K562 (cell line): ENCODE data around the gene TRPV6. TPM values are rescaled to one million over a fixed set of nuclear protein-coding genes. Genes with fewer than 3 reads are reported as not detected.

Experiments used
- ATAC-seq: fragments of 200-7000 bp; cut with Tn5 transposase; 3 replicates; pipeline ENCODE4 v1.9.1; 2020; ENCODE audit warnings: moderate library complexity
- BruUV-seq: library from RNA; stranded (reverse); fragments of 400-500 nt; replicated peaks from 2 replicates; lab custom pipeline; 2021; lab: Mats Ljungman, UMichigan
- CTCF ChIA-PET: fragments of 300-600 bp; formaldehyde crosslinking; extraction: SDS; loops from one replicate; lab custom pipeline; 2021; ENCODE audit warnings: low intra/inter-chr PET ratio; lab: Yijun Ruan, JAX
- POLR2A ChIA-PET: fragments of 300-600, 350-650 bp; sonication (Branson Sonifier 250); formaldehyde crosslinking; extraction: SDS; loops from one replicate; lab custom pipeline; 2021; ENCODE audit warnings: antibody characterized with exemption, inconsistent platforms; lab: Yijun Ruan, JAX
- DNase-seq, 4 experiments: peaks; one replicate each; pipeline versions ENCODE4 v3.0.0 to v3.0.0-alpha.2; 2011 to 2018; ENCODE audit warnings: low spot score in 3 of 4, mixed read lengths in 3 of 4; ENCODE audit errors: extremely low read depth in 1 of 4
- FAIRE-seq: peaks from 2 replicates; lab custom pipeline; 2011; peaks lifted over from hg19 to GRCh38; lab: Jason Lieb, UNC
- H2AFZ ChIP-seq: 2 replicates; pipeline ENCODE4 v1.6.0; 2011; ENCODE audit warnings: low read depth, low read length, control low read depth, inconsistent platforms
- H3K27ac ChIP-seq: fragments of 200-600 bp; 3 replicates; pipeline ENCODE4 v1.8.0; 2011; ENCODE audit warnings: low read depth, mild to moderate bottlenecking, control low read depth, inconsistent platforms, low read length, moderate library complexity, mixed read lengths; ENCODE audit errors: extremely low read depth
- H3K27me3 ChIP-seq, 2 experiments: fragments of 300-600 bp in 1 of 2; 2 replicates in 1 of 2; 3 replicates in 1 of 2; pipeline versions ENCODE4 v1.6.0 to v1.8.0; 2011; ENCODE audit warnings: inconsistent platforms in 2 of 2, low read length in 2 of 2, mild to moderate bottlenecking in 1 of 2, mixed read lengths in 1 of 2, moderate library complexity in 1 of 2; ENCODE audit not compliant: control insufficient read depth in 2 of 2, insufficient read depth in 2 of 2
- H3K36me3 ChIP-seq: fragments of 300-600 bp; 3 replicates; pipeline ENCODE4 v1.8.0; 2011; ENCODE audit warnings: mild to moderate bottlenecking, low read length, inconsistent platforms; ENCODE audit not compliant: control insufficient read depth, insufficient read depth
- H3K4me1 ChIP-seq, 2 experiments: fragments of 200-600 bp in 1 of 2; replicated peaks in 1 of 2; 2 replicates in 1 of 2; 3 replicates in 1 of 2; pipeline versions ENCODE4 v1.5.1 to v1.8.0; 2011; ENCODE audit warnings: inconsistent platforms in 2 of 2, low read length in 2 of 2, mild to moderate bottlenecking in 1 of 2, mixed read lengths in 1 of 2, moderate library complexity in 1 of 2; ENCODE audit not compliant: control insufficient read depth in 2 of 2, insufficient read depth in 2 of 2
- H3K4me2 ChIP-seq: 2 replicates; pipeline ENCODE4 v1.6.1; 2011; ENCODE audit warnings: low read length, control low read depth, inconsistent platforms, mixed read lengths; ENCODE audit not compliant: insufficient read depth
- H3K4me3 ChIP-seq: fragments of 200-600 bp; sonication (generic), shearing (Covaris generic); 2 replicates; pipeline ENCODE4 v1.5.1; 2016; ENCODE audit warnings: control low read depth, inconsistent platforms
- H3K79me2 ChIP-seq: fragments of 200-600 bp; 3 replicates; pipeline ENCODE4 v1.8.0; 2011; ENCODE audit warnings: low read length, inconsistent platforms; ENCODE audit not compliant: control insufficient read depth, insufficient read depth
- H3K9ac ChIP-seq, 2 experiments: 2 replicates each; pipeline versions ENCODE4 v1.6.0 to v1.6.1; 2011; ENCODE audit warnings: low read depth in 2 of 2, low read length in 2 of 2, control low read depth in 1 of 2, inconsistent platforms in 1 of 2, mild to moderate bottlenecking in 1 of 2, mixed read lengths in 1 of 2; ENCODE audit not compliant: insufficient read depth in 1 of 2
- H3K9me1 ChIP-seq: one replicate; pipeline ENCODE4 v1.6.0; 2011; ENCODE audit warnings: inconsistent platforms, mild to moderate bottlenecking, low read length, moderate library complexity; ENCODE audit not compliant: control insufficient read depth, insufficient read depth
- H3K9me3 ChIP-seq: replicated peaks from 2 replicates; pipeline ENCODE4 v1.5.1; 2011; ENCODE audit warnings: low read depth, low read length, inconsistent platforms; ENCODE audit not compliant: control insufficient read depth, insufficient read depth
- H4K20me1 ChIP-seq: replicated peaks from 2 replicates; pipeline ENCODE4 v1.6.1; 2011; ENCODE audit warnings: low read length, inconsistent platforms, mixed read lengths; ENCODE audit not compliant: control insufficient read depth, insufficient read depth
- GTF2A2 ChIP-seq: IDR thresholded peaks from 2 replicates; pipeline ENCODE4 v1.6.1; 2016; ENCODE audit warnings: mild to moderate bottlenecking, missing genetic modification characterization, missing compliant biosample characterization
- HEY1 ChIP-seq: fragments of 250-450 bp; sonication (Bioruptor Pico); IDR thresholded peaks from 2 replicates; pipeline ENCODE4 v1.5.0; 2020; ENCODE audit warnings: mild to moderate bottlenecking, moderate library complexity, borderline replicate concordance
- PHB ChIP-seq: fragments of 250-450 bp; sonication (Bioruptor Pico); IDR thresholded peaks from 2 replicates; pipeline ENCODE4 v1.5.0; 2021
- SAFB2 ChIP-seq: fragments of 200-400 bp; formaldehyde crosslinking; IDR thresholded peaks from 2 replicates; pipeline ENCODE4 v1.6.1; 2018; ENCODE audit warnings: borderline replicate concordance, low read length, low read depth, moderate library complexity; ENCODE audit not compliant: severe bottlenecking
- TAF7 ChIP-seq: fragments of 450-650 bp; IDR thresholded peaks from 2 replicates; pipeline ENCODE4 v1.6.1; 2016; ENCODE audit warnings: missing genetic modification characterization, missing compliant biosample characterization
- ZKSCAN8 ChIP-seq: fragments of 200-800 bp; sonication (Bioruptor generic); IDR thresholded peaks from 2 replicates; pipeline ENCODE4 v1.6.1; 2016; ENCODE audit warnings: missing genetic modification characterization, missing compliant biosample characterization
- ZNF740 ChIP-seq, 3 experiments: fragments of 200-800 bp in 1 of 3; sonication (Bioruptor generic) in 1 of 3; sonication (generic) in 1 of 3; formaldehyde crosslinking in 1 of 3; IDR thresholded peaks; 2 replicates each; pipeline versions ENCODE4 v1.6.1 to v1.8.0; 2016 to 2022; ENCODE audit warnings: mild to moderate bottlenecking in 2 of 3, missing compliant biosample characterization in 2 of 3, missing genetic modification characterization in 2 of 3, missing genetic modification reagents in 1 of 3
- WGBS: fragments of 100-300 bp; shearing (Covaris generic); methylation state at CpG from one replicate; pipeline ENCODE4 v1.1.6; 2016; ENCODE audit warnings: low coverage, mixed read lengths; ENCODE audit not compliant: insufficient coverage; ENCODE audit errors: missing lambda C conversion rate; 5-methylcytosine and 5-hydroxymethylcytosine counted together
- in situ Hi-C: fragments of 300-500 bp; cut with MboI; formaldehyde crosslinking; loops from 4 replicates; pipeline ENCODE4 v1.15.0; 2018; ENCODE audit warnings: inconsistent platforms, mixed read lengths
- intact Hi-C: fragments of 100-400 bp; cut with micrococcal nuclease; formaldehyde crosslinking; loops from 2 replicates; pipeline ENCODE4 v1.14.2; 2022
- polyA plus RNA-seq, 8 experiments: library from polyadenylated mRNA; depleted of rRNA in 4 of 8; stranded (reverse) in 5 of 8; unstranded in 3 of 8; fragments of >200 nt; fragmentation: Nextera tagmentation in 2 of 8; fragmentation: Illumina TruSeq in 1 of 8; extraction: Ambion mirVana in 2 of 8; extraction: Trizol in 1 of 8; gene quantifications; 2 replicates each; pipeline versions ENCODE4 v1.2.1 to v1.2.3, GENCODE V29; 2011 to 2014; ENCODE audit warnings: inconsistent platforms in 1 of 8, missing spikeins in 1 of 8
- total RNA-seq, 7 experiments: library from RNA; depleted of rRNA in 6 of 7; stranded (reverse); fragments of >200 nt in 6 of 7; fragmentation: Illumina TruSeq in 2 of 7; extraction: Trizol in 2 of 7; gene quantifications; 2 replicates each; pipeline versions ENCODE4 v1.2.1 to v1.2.3, GENCODE V29; 2011 to 2021; ENCODE audit warnings: low replicate concordance in 1 of 7

TRPV6 gene
- total and polyA plus RNA-seq, 9 of the 15 experiments (the other 6 are each of a cell fraction or from before 2014, with no cell fraction given) = 0.04 to 0.36 (median 0.11) TPM

GRCh38 chr7:142867097-142867378 lies 18.5 kb downstream of the TRPV6 start:
- Histone ChIP-seq H3K9ac (no peak overlapping the region), H3K4me3 (no peak overlapping the region), H4K20me1 (peaks cover 4% of the 10 kb centered on the region; the same call in 1 of the 2 replicates), H3K9me1 (no peaks in the 10 kb centered on the region), H3K9me3 (no peaks in the 10 kb centered on the region), H3K4me2 (no peak overlapping the region), H3K27me3 (peaks cover 8 to 69% of the 10 kb centered on the region in 2 experiments; a peak in 4 of 5 replicates)
- intact Hi-C loops = no loop called here
- DNase-seq (no peak), FAIRE-seq (no peak), ATAC-seq (no peak)
- no TSS peak for BruUV-seq
- POLR2A ChIA-PET = no interaction called here
- in situ Hi-C loops = no loop called here
- TF ChIP-seq TAF7 = no peak
- TF ChIP-seq, all 486 proteins: peak for 0
- no peak overlapping the region for H2AFZ ChIP-seq
- WGBS = 7% methylated on average over 4 of the region's 4 CpGs
- H3K4me1 ChIP-seq = peaks cover 0 to 30% of the 10 kb centered on the region in 2 experiments; a peak in 1 of 5 replicates
- no peaks in the 10 kb centered on the region for H3K36me3 ChIP-seq
- H3K27ac ChIP-seq = no peak overlapping the region
- CTCF ChIA-PET = interaction anchor here (1.0 to 2.0 kb wide), 2 partner anchors 13 to 56 kb away, joined by 3 to 15 read pairs; partner anchors contain the start of gene EPHB6
- no peaks in the 10 kb centered on the region for H3K79me2 ChIP-seq

- FAIRE-seq = peak; percentile 76
- peaks cover 0 to 30% of the 10 kb centered on the region in 2 experiments; a peak in 1 of 5 replicates for H3K4me1 ChIP-seq
- no peak overlapping the region for H2AFZ ChIP-seq
- H3K4me3 ChIP-seq = no peak overlapping the region
- WGBS = 17% methylated on average over 18 of the region's 18 CpGs
- POLR2A ChIA-PET = no interaction called here
- H4K20me1 ChIP-seq = peaks cover 4% of the 10 kb centered on the region; the same call in 1 of the 2 replicates
- ATAC-seq = peak; percentile 87
- H3K27ac ChIP-seq = no peak overlapping the region
- H3K36me3 ChIP-seq = no peaks in the 10 kb centered on the region
- no peak overlapping the region for H3K9ac ChIP-seq
- BruUV-seq = no TSS peak
- peak; percentile 70 to 78 (median 75) for DNase-seq
- H3K9me3 ChIP-seq = no peaks in the 10 kb centered on the region
- intact Hi-C loops = loop anchor here (1.0 kb wide), 2 partner anchors 12 to 262 kb away; no protein-coding TSS in a partner anchor
- CTCF ChIA-PET = interaction anchor here (0.5 to 2.0 kb wide), 3 partner anchors 12 to 55 kb away, joined by 3 to 15 read pairs (median 3); partner anchors contain the start of gene EPHB6
- peaks cover 11 to 64% of the 10 kb centered on the region in 2 experiments; a peak in 4 of 5 replicates for H3K27me3 ChIP-seq
- H3K9me1 ChIP-seq = no peaks in the 10 kb centered on the region
- in situ Hi-C loops = no loop called here
- H3K79me2 ChIP-seq = no peaks in the 10 kb centered on the region
- no peak overlapping the region for H3K4me2 ChIP-seq
- TF ChIP-seq ZKSCAN8 = no peak
- TF ChIP-seq ZNF740 (CRISPR knock-in tag; IDR thresholded peaks at IDR 0.05) = 0 out of 2 replicates have a peak, but pooled peaks have one; percentile 31
- TF ChIP-seq ZNF740 (tag; IDR thresholded peaks at IDR 0.05) = no peak
- TF ChIP-seq PHB (CRISPR knock-in tag) = no peak
- TF ChIP-seq HEY1 (CRISPR knock-in tag) = no peak
- TF ChIP-seq GTF2A2 (tag) = no peak
- no peak for TF ChIP-seq SAFB2
These were observed 19.0 kb downstream of the TRPV6 start for GRCh38 chr7:142866361-142867096.
